HG03378 (cell line): Measurements from ENCODE around the gene PRR23E.

ENCODE experiments used
- ATAC-seq: cut with Tn5 transposase; IDR thresholded peaks from one replicate; pipeline ENCODE4 v1.9.1; 2021; ENCODE audit warnings: mild to moderate bottlenecking, moderate library complexity; ENCODE audit not compliant: unreplicated experiment

Gene PRR23E

DNA sequence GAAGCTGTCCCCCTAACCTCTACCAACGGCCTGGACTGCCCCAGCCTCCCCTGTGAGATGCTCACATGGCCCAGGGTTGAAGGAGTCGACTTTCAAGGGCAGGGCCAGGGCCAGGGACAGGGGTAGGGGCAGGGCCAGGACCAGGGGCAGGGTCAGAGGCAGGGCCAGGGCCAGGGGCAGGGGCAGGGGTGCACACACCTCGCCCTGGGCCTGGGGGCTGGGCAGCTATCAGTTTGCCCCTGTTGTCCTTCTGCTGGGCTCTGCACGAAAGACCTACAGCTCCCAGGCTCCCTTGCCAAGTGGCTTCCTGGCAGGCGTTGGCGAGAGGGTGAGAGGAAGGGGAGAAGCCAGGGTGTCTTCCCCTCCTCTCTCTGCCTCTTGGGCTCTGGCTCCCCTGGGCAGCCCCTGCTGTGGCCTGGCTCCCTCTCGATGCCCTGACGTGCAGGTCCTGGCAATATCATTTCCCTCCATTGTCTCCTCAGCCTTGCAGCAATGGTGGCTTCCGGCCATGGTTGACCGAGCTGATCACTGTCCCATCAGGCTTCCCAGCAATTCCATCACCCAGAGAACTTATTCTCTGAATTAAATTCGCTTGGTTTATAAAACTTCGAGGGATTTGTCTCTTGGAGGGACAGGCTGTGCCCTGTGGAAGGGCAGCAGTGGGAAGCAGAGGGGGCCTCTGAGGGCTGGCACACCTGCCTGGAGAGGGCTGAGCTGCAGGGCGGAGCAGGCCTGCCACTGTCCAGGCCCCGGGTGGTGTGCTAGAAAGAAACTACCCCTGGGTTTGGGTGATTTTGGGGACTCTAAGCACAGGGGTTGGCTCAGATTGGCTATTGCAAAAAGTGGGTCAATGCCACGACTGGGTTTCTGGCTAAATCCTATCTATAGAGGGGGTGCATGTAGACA lies 13.9 kb downstream of the PRR23E start:
- no peak for ATAC-seq

- no peak for ATAC-seq
These were observed 15.0 kb downstream of the PRR23E start for GRCh38 chr3:127207727-127208482.

GRCh38 chr3:127208483-127209100 lies 15.7 kb downstream of the PRR23E start:
- no peak for ATAC-seq

DNA sequence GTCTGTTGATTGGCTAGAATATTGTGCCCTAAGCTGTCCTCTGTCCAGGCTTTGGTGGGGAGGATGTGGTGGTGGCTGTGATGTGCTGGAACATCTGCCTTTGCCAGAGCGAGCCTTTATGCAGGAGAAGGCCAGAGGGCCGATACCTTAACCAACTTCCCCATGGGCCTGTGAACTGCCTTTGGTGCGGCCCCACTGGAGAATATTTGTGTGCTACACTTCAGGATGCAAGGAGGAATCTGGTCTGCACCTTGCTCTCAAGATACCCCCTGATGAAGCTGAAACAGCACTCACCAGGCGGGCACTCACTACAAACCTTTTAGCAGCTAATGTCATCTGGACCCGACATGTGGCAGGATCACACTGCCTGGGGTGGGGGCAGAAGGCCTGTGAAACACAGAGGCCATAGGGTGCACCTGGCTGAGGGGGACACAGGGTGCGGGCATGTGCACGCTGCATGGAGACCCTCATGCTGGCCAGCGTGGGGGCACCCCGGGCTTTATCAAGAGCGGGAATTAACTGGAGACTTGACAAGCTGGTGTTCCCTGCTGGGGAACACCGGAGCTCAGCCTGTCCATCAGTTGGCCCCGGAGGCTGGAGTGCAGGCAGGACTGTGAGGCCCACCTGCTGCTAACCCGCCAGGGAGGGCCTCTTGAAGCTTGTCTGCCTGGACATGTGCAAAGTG lies 16.4 kb downstream of the PRR23E start:
- no peak for ATAC-seq

GRCh38 chr3:127209840-127210653 lies 17.1 kb downstream of the PRR23E start:
- ATAC-seq, result no peak

GRCh38 chr3:127210654-127210943 lies 17.7 kb downstream of the PRR23E start:
- ATAC-seq, result no peak

- ATAC-seq, result no peak
These were observed 18.5 kb downstream of the PRR23E start for GRCh38 chr3:127211118-127212060.

DNA sequence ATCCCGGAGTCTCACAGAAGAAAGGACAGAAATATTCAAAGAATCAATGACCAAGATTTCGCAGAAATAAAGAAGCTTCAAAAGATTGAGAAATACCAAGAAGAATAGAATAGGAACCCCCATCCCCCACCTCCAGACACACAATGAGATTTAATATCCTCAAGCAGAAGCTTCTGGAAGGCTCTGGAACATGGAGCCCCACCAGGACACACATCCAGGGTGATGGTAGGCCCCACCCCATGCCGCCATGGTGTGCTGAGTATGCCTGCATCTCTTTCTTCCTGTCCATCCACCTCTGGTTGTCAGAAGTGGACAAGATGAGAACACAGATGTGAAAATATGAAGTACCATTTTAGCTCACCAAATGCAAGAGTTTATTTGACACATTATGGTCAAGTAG lies 19.3 kb downstream of the PRR23E start:
- no peak for ATAC-seq

- no peak for ATAC-seq
These were observed 19.8 kb downstream of the PRR23E start for GRCh38 chr3:127212711-127213110.

GRCh38 chr3:127213381-127213918 lies 20.5 kb downstream of the PRR23E start:
- no peak for ATAC-seq

DNA sequence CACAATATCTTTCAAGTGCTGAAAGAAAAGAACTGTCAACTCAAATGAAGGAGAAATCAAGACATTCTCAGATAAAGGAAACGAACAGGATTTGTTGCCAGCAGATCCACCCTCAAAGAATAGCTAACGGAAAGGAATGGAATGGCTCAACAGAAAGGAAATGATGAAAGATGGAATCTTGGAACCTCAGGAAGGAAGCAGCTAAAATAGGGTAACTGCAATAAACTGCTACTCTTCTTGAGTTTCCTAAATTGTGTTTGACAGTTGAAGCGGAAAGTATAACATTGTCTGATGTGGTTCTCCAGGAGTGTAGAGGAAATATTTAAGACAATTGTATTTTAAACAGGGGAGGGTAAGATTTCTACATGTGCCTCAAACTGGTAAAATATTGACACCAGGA lies 22.0 kb downstream of the PRR23E start:
- no peak for ATAC-seq

DNA sequence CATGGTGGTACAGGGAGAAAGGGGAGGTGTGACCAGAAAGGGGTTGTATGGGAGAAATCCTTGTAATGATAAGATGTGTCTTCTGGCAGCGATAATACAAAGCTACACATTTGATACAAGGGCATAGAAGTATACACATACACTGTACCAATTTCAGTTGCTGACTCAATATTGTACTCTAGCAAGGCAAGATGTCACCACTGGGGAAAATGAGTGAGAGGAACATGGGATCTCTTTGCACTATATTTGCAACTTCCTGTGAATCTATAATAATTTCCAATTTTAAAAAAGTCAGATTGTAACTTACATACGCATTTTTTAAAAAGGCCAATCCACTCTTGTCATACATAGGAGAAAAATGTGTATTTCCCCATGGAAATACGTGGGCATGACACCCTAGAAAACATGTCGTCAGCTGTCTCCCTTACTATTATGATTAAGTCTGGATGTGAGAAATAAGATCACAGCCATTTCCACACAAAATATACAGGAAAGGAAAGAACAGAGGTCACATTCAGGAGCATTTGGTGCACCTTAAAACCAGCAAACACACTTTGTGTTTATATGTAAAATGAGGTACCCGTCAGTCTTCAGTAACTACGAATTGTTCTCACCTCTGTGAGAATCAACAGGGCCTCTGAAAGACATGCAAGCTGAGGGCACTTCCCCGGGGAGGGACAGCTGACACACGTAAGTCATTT lies 22.9 kb downstream of the PRR23E start:
- ATAC-seq, result no peak

- peak; percentile 66 for ATAC-seq
These were observed 23.7 kb downstream of the PRR23E start for GRCh38 chr3:127216415-127217261.

DNA sequence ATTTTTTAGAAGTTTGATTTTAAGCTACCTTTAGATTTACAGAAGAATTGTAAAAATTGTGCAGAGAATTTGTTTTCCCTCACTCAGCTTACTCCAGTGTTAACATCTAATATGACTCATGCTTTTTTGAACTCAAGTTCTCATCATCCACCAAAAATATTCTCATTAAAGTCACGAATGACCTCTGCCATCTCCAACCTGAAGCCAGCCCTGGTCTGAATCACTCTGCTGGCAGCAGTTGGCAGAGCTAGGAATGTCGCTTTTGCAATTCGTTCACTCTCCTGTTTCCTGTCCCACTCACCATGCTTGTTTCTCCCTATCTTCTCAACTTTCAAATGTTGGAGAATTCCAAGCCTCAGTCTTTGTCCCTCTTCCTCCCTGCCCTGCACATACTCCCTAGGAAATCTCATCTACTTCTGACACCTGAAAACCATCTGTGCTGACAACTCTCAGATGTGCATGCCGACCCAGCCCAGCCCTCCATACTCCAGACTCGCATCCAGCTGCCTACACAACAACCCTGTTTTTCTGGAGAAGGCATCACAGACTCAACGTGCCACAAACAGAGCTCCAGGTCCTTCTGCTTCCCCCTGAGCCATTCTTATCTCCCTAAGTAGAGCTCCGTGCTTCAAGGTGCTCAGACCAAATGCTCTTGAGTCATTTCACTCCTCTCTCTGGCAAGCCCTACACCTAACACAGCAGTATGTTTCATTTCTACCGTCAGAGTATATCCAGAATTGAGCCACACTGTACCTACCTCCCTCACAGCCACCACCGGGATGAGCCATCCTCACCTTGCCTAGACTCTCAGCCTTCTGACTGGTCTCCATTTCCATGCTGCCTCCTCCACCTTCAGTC lies 24.9 kb downstream of the PRR23E start:
- no peak for ATAC-seq

DNA sequence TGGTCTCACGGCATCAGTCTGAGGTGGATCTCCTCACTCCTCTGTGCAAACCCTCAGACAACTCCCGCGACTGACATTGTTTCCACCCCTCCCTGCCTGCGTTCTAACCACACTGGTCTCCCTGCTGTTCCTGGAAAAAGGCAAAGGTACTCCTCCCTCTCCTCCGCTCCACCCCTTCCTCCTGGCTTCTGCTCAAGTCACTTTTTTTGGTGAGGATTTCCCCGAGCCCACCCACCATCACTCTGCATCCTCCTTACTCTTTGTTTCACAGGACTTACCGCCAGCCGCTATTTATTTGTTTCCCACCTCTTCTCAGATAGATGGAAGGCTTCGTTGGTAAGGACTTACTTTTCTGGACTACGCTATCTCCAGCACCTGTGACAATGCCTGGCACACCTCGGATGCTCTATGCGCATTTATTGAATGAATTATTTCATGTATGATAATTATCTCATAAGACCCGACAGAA lies 25.6 kb downstream of the PRR23E start:
- no peak for ATAC-seq

GRCh38 chr3:127220497-127220896 lies 27.6 kb downstream of the PRR23E start:
- ATAC-seq, result no peak
